Natural killer cell treated with Interleukin-12 subunit alpha and Interleukin-12 subunit beta and Interleukin-15 and Interleukin-18, amount 100 ng/mL, for 72 hours (primary cell): ENCODE data around the gene ZNF764. TPM values are rescaled to one million over a fixed set of nuclear protein-coding genes. Genes with fewer than 3 reads are reported as not detected.

Experiments
- total RNA-seq, 2 donors: library from RNA; stranded (reverse); gene quantifications; one replicate each; pipeline ENCODE4 v1.2.3, GENCODE V29; 2022

ZNF764 gene
- total RNA-seq, 2 donors from 2014 or later, result 14.9 to 22.9 TPM

Other genes with a start within 250 kb of the ZNF764 start
- 10 to 100 TPM; 95.8 to 99.7 TPM for gene CD2BP2, start 203.1 kb downstream of the ZNF764 start, total RNA-seq
- gene TBC1D10B, start 187.9 kb downstream of the ZNF764 start, total RNA-seq, result 10 to 100 TPM; 64.0 to 99.1 TPM
- 1 to 10 TPM in 1 of 2 donors, not detected in 1; 8.5 TPM for gene MYL11, start 183.6 kb downstream of the ZNF764 start, total RNA-seq
- 100 to 1,000 TPM; 192 to 207 TPM for gene SEPTIN1, start 175.8 kb downstream of the ZNF764 start, total RNA-seq
- 10 to 100 TPM; 10.2 to 14.7 TPM for gene ZNF48, start 163.0 kb downstream of the ZNF764 start, total RNA-seq
- 1 to 10 TPM; 3.4 to 7.3 TPM for gene ZNF771, start 150.8 kb downstream of the ZNF764 start, total RNA-seq
- gene DCTPP1, start 128.3 kb downstream of the ZNF764 start, total RNA-seq, result 100 to 1,000 TPM in 1 of 2 donors, 10 to 100 TPM in 1; 95.9 to 155 TPM
- 10 to 100 TPM; 84.7 to 91.4 TPM for gene SEPHS2, start 112.5 kb downstream of the ZNF764 start, total RNA-seq
- gene ITGAL, start 85.6 kb downstream of the ZNF764 start, total RNA-seq, result 100 to 1,000 TPM; 648 to 717 TPM
- gene ZNF768, start 31.8 kb downstream of the ZNF764 start, total RNA-seq, result 10 to 100 TPM; 10.4 to 11.8 TPM
- gene ZNF747, start 23.5 kb downstream of the ZNF764 start, total RNA-seq, result 10 to 100 TPM in 1 of 2 donors, 1 to 10 TPM in 1; 8.7 to 10.3 TPM
- 1 to 10 TPM; 8.3 to 8.9 TPM for gene ZNF688, start 13.3 kb upstream of the ZNF764 start, total RNA-seq
- 10 to 100 TPM; 13.3 to 20.0 TPM for gene ZNF785, start 27.3 kb upstream of the ZNF764 start, total RNA-seq
- 10 to 100 TPM in 1 of 2 donors, 1 to 10 TPM in 1; 9.4 to 14.3 TPM for gene ZNF689, start 52.0 kb upstream of the ZNF764 start, total RNA-seq
- 100 to 1,000 TPM; 128 to 197 TPM for gene PRR14, start 92.6 kb upstream of the ZNF764 start, total RNA-seq
- gene FBRS, start 100.1 kb upstream of the ZNF764 start, total RNA-seq, result 100 to 1,000 TPM; 140 to 147 TPM
- 100 to 1,000 TPM in 1 of 2 donors, 10 to 100 TPM in 1; 90.8 to 121 TPM for gene SRCAP, start 140.8 kb upstream of the ZNF764 start, total RNA-seq
- 10 to 100 TPM; 50.2 to 63.8 TPM for gene PHKG2, start 190.1 kb upstream of the ZNF764 start, total RNA-seq
- gene CFAP119, start 203.7 kb upstream of the ZNF764 start, total RNA-seq, result 10 to 100 TPM in 1 of 2 donors, 1 to 10 TPM in 1; 3.4 to 17.0 TPM
- 100 to 1,000 TPM; 120 to 161 TPM for gene RNF40, start 203.9 kb upstream of the ZNF764 start, total RNA-seq
- 1 to 10 TPM in 1 of 2 donors, under 1 TPM in 1; 0.98 to 3.8 TPM for gene ZNF629, start 228.8 kb upstream of the ZNF764 start, total RNA-seq